HG03139 (cell line): ENCODE data around the gene RASGRP3.
"Not testable (repeated sequence)": the region's sequence is repeated elsewhere in the genome, so short reads cannot be mapped to it uniquely, and the experiment has no call there.

Experiments
- ATAC-seq: cut with Tn5 transposase; IDR thresholded peaks from one replicate; pipeline ENCODE4 v1.9.1; 2021; ENCODE audit not compliant: unreplicated experiment

RASGRP3 gene

DNA sequence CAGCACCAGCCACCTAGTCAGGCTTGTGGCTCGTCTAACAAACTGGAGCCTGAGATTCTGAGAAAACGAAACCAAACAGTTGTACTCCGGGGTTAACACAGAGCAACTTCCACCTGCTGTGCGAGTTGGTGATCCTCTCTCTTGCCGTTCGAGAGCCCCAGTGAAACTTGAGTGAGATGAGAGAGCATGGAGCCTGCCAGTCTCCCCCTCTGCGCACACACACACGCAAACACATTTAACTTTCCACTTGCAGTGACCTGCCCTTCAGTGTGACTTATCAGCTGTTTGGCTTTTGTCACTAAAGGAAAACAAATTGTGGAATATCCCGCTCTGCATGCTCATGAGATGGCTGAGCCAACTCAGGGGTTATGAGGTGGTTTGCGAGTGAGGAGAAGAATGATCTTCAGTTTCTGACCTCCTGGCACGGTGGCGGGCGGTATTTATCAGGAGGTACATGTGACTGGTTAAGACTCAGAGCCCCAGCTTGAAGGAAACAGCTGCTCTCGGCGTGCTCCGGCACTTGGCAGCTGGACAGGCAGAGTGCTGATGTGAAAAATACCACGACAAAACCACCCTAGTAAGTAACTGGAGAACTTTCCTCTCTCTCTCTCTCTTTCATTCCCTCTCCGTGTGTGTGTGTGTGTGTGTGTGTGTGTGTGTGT is at the start of gene RASGRP3:
RASGRP3 (plus strand) TSS at position 519 of the 662 bp plus-strand sequence. CDS start 38,488 bp downstream, outside the sequence.
- peak; percentile 53 for ATAC-seq

DNA sequence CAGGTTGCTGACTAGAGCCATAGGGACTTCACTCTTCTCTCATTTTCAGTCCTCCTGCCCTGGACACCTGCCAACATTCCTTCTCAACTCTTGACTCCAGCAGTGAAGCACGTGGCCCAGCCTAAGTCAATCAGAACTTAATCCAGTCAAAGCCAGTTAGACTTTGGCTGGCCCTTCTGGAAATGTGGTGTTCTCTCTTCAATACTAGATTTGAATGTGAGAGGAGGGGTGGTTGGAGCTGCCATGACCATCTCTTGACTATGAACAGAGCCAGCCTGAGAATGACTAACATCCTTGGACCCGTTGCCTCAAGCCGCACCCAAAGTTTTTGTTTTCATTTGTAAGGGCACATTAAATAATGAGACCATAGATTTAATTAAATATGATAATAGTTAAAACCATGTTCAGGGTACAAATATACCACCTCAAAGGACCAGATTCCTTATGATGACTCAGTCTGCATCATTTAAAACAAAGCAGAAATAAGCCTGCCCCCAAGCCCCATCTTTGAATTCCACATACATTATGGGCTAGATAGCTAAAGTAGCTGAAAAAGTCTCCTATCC is 49.7 kb upstream of the RASGRP3 start:
- no peak for ATAC-seq

DNA sequence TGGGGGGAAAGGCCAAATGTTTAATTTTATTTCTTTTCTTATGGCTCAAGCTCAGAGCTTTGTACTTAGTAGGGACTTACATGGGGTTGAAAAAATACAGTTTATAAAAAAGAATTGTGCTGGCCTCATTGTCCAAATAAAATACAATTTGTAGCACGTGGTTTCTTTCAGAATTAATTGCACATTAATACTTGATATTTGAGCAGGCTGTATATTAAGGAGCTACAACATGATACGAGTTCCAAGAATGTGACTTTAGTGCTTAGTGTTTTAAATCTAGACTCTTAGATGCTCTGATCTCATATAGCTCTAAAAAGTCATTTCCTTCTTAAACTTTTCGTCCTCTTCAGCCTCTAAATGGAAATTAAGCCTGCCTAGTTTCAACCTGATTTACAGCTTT is 46.4 kb upstream of the RASGRP3 start:
- no peak for ATAC-seq

DNA sequence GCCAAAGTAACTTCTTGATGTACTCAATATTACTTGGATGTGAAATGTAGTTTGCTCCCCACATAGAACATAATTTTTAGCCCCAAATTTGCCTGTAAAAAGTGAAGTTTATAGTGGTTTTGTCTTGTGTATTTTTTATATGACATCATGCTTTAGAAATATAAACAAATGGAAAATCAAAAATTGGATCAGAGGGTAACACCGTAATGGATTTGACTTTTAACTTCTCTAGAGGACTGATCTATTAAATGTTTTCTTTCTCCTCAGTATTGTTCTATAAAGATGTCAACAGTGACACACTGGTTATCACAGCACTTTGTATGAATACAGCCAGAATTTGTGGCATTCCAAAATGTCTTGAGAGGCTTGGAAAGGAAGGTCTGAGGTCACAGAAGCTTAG is 45.6 kb upstream of the RASGRP3 start:
- no peak for ATAC-seq

DNA sequence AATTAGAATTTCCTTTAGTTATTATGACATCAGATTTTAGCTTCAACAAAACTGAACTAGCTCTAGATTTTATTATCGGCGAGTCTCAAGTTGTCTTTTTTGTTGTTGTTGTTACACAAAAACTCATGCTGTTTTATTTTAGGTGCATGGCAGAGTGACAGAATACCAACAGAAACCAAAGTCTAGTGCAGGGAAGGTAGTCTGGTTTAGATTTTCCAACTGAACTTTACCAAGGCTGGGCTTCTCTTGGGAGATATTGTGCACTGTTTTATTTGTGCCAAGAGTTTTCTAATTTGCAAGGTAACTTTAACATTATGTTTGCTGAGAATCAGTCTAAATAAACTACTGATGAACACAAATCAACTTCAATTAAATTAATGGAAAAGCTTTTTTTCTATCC is 43.6 kb upstream of the RASGRP3 start:
- ATAC-seq: no peak

GRCh38 chr2:33433279-33434235 is 42.9 kb upstream of the RASGRP3 start:
- no peak for ATAC-seq

DNA sequence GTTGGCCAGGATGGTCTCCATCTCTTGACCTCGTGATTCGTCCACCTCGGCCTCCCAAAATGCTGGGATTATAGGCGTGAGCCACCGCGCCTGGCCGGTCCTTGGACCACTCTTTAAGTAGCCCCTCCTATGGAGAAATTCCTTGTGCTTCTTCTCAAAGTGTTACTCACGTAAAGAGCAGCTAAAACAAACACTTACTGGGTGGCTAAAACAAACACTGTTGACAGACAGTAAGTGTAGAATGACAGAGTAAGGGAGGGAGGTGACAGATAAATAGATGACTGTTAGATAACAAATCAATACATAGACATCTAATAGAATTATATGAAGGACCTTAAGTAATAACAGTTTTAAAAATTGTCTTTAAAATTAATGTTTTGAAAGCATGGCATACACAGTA is 40.9 kb upstream of the RASGRP3 start:
- no peak for ATAC-seq

DNA sequence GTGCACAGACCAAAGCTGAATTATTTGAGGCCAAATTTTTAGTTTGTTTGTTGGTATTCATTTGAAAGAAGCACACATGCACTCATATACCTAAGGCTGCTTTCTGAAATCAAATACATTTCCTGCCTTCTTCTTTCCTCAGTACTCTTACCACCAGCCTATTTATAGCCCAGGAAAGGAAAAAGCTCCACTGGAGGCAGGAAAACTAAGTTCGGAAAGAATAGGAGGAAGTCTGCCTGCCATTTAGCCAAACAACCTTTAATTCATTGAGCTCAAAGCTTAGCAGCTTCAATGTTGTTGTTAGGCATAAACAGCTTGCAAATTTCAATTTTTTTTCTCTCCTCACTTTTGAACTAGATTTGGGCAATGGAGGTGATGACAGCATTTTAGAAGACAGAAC is 40.4 kb upstream of the RASGRP3 start:
- ATAC-seq: no peak

DNA sequence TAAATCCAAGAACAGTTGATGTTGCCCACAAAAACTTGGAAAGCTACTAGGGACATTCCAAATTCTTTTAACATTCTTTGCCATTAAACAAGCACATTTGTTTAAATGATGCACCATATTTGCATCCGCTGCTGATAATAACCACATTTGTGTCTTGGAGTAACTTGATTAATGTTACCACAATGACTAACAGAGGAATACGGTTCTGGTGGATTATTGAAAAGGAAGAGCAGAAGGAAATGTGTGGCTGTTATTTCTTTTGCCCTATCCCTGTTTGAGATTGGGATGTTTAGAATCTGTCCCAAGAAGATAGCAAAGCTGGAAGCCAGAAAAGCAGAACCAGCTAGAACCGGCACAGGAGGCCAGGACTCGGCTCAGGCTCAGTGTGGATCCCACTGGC is 39.2 kb upstream of the RASGRP3 start:
- ATAC-seq: no peak

DNA sequence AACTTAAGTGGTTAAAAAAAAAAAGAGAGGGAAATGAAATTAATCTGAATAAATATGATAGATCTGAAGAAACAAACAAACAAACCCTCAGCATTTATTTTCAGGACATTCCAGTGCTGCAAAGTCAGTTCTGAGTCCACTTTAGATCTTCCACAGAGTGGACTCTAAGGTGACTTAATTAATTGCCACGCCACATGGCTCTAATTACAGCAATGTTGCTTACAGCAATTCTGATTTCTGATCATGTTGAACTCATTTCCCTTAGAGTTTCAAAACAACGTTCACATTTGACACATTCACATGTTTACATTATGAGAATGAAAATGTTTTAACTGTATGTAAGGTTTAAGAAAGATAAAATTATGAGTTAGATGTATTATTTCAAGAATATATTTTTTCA is 38.6 kb upstream of the RASGRP3 start:
- no peak for ATAC-seq

GRCh38 chr2:33441235-33441810 is 35.1 kb upstream of the RASGRP3 start:
- ATAC-seq: peak; percentile 78

DNA sequence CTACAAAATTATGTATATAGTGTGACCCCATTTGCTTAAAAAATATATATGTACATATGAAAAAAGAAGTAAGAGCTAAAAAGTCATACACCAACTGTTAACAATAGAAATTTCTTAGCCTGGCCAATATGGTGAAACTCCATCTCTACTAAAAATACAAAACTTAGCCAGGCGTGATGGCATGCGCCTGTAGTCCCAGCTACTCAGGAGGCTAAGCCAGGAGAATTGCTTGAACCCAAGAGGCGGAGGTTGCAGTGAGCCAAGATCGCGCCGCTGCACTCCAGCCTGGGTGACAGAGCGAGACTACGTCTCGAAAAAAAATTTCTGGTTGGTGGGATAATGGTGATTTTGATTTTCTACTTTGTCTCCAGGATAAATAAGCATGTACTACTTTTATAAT is 34.4 kb upstream of the RASGRP3 start:
- ATAC-seq: not testable (repeated sequence)

- no peak for ATAC-seq
Observed at GRCh38 chr2:33442528-33443079, 33.8 kb upstream of the RASGRP3 start.

- no peak for ATAC-seq
Observed at GRCh38 chr2:33443274-33443829, 33.1 kb upstream of the RASGRP3 start.

GRCh38 chr2:33444967-33445366 is 31.5 kb upstream of the RASGRP3 start:
- no peak for ATAC-seq

DNA sequence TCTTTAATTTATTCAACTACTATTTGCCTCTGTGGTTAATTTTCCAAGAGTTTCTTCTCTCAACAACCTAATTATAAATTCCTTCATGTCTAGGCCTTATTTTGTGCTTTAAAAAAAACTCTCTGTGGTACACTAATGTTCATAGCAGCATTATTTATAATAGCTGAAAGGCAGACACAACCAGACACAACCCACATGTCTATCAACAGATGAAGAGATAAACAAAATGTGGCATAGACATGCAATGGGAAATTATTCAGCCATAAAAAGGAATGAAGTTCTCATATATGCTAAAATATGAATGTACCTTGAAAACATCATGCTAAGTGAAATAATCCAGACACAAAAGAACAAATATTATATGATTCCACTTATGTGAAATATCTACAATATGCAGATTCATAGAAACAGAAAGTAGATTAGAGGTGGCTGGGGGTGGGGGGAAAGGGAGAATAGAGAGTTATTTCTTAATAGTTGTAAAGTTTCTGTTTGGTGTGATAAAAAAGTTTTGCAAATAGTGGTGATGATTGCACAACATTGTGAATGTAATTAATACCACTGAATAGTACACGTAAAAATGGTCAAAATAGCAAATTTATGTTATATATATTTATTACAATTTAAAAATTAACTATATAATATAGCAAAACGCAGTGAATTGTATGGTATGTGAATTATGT is 28.1 kb upstream of the RASGRP3 start:
- no peak for ATAC-seq

DNA sequence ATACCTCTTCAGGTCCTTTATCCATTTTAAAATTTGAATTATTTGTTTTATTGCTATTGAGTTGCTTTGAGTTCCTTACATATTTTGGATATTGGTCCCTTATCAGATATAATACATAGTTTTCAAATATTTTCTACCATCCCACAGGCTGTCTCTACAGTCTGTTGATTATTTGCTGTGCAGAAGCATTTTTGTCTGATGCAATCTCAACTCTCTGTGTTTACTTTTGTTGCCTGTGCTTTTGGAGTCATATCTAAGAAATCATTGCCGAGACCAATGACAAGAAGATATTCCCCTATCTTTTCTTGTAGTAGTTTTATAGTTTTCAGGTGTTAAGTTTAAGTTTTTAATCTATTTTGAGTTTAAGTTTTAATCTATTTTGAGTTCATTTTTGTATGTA is 25.2 kb upstream of the RASGRP3 start:
- ATAC-seq: no peak

- ATAC-seq: no peak
Observed at GRCh38 chr2:33451825-33452224, 24.6 kb upstream of the RASGRP3 start.

DNA sequence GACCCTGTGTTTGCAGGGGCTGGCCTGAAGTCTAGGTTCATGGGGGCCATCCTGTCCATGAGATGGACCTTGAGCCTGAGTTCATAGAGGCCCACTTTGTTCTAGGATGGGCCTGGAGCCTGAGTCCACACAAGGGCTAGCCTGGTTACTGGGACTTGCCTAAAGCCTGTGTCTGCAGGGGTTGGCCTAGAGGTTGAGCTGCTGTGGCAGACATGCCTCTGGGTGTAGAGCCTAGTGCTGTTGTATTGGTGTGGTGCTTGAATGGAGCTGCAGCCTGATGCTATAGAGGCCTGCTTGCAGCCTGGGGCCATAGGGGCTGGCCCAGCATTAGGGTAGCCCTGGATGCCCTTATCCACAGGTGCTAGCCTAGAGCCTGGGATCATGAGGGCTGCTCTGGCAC is 23.9 kb upstream of the RASGRP3 start:
- ATAC-seq: no peak

- no peak for ATAC-seq
Observed at GRCh38 chr2:33453905-33454479, 22.5 kb upstream of the RASGRP3 start.
